ENCODE data around the gene EFL1. TPM values are rescaled to one million over a fixed set of nuclear protein-coding genes. Genes with fewer than 3 reads are reported as not detected.

Gene EFL1
- total RNA-seq, 2 donors from 2014 or later: 22.7 to 29.3 TPM

- H3K36me3 ChIP-seq: no peaks in the 10 kb centered on the region
- 95% methylated on average over 7 of the region's 7 CpGs for WGBS
- intact Hi-C loops (cut with DNase I): no loop called here
- no peaks in the 10 kb centered on the region for H3K27me3 ChIP-seq (replicated peaks; ENCODE audit: insufficient read depth)
- no peak overlapping the region for H3K27ac ChIP-seq
- no peaks in the 10 kb centered on the region for H3K9me3 ChIP-seq
- no peak for DNase-seq (ENCODE audit: low spot score)
- no peak overlapping the region for H3K4me3 ChIP-seq
- no peaks in the 10 kb centered on the region for H3K4me1 ChIP-seq (replicated peaks)
- no peak for TF ChIP-seq POLR2AphosphoS5 (IDR thresholded peaks at IDR 0.05)
- no peak for TF ChIP-seq CTCF (IDR thresholded peaks at IDR 0.05)
- no peak for TF ChIP-seq POLR2A (IDR thresholded peaks at IDR 0.05)
These were observed 43.1 kb upstream of the EFL1 start for GRCh38 chr15:82305621-82306048.

- intact Hi-C loops (cut with DNase I): no loop called here
- no peak overlapping the region for H3K27ac ChIP-seq
- no peaks in the 10 kb centered on the region for H3K4me1 ChIP-seq (replicated peaks)
- 85% methylated on average over 4 of the region's 4 CpGs for WGBS
- no peaks in the 10 kb centered on the region for H3K9me3 ChIP-seq
- no peak for DNase-seq (ENCODE audit: low spot score)
- TF ChIP-seq CTCF (IDR thresholded peaks at IDR 0.05) (no peak), POLR2A (IDR thresholded peaks at IDR 0.05) (no peak), POLR2AphosphoS5 (IDR thresholded peaks at IDR 0.05) (no peak)
- no peaks in the 10 kb centered on the region for H3K36me3 ChIP-seq
- no peaks in the 10 kb centered on the region for H3K27me3 ChIP-seq (replicated peaks; ENCODE audit: insufficient read depth)
- no peak overlapping the region for H3K4me3 ChIP-seq
These were observed 42.2 kb upstream of the EFL1 start for GRCh38 chr15:82304778-82305090.

- no peak overlapping the region for H3K27ac ChIP-seq
- intact Hi-C loops (cut with DNase I): no loop called here
- no peak for DNase-seq (ENCODE audit: low spot score)
- 95% methylated on average over 12 of the region's 12 CpGs for WGBS
- no peaks in the 10 kb centered on the region for H3K36me3 ChIP-seq
- H3K9me3 ChIP-seq: no peaks in the 10 kb centered on the region
- H3K27me3 ChIP-seq (replicated peaks; ENCODE audit: insufficient read depth): no peaks in the 10 kb centered on the region
- H3K4me3 ChIP-seq: no peak overlapping the region
- TF ChIP-seq POLR2AphosphoS5 (IDR thresholded peaks at IDR 0.05) (no peak), POLR2A (IDR thresholded peaks at IDR 0.05) (no peak), CTCF (IDR thresholded peaks at IDR 0.05) (no peak)
- no peaks in the 10 kb centered on the region for H3K4me1 ChIP-seq (replicated peaks)
These were observed 41.6 kb upstream of the EFL1 start for GRCh38 chr15:82303956-82304777.

- Histone ChIP-seq H3K4me1 (replicated peaks) (no peaks in the 10 kb centered on the region), H3K36me3 (no peaks in the 10 kb centered on the region), H3K27me3 (replicated peaks; ENCODE audit: insufficient read depth) (no peaks in the 10 kb centered on the region), H3K4me3 (no peak overlapping the region), H3K9me3 (no peaks in the 10 kb centered on the region), H3K27ac (no peak overlapping the region)
- DNase-seq (ENCODE audit: low spot score): no peak
- TF ChIP-seq POLR2AphosphoS5 (IDR thresholded peaks at IDR 0.05) (no peak), CTCF (IDR thresholded peaks at IDR 0.05) (no peak), POLR2A (IDR thresholded peaks at IDR 0.05) (no peak)
- 80% methylated on average over 3 of the region's 3 CpGs for WGBS
- intact Hi-C loops (cut with DNase I): no loop called here
These were observed 38.9 kb upstream of the EFL1 start for GRCh38 chr15:82301296-82302016.
